HUES6 (cell line): ENCODE results near the gene PCNX2.

ENCODE experiments used
- H3K27ac ChIP-seq: 2 replicates; pipeline ENCODE4 v1.7.0; 2013; ENCODE audit warnings: low read depth, mild to moderate bottlenecking, low read length, inconsistent platforms
- H3K27me3 ChIP-seq: 2 replicates; pipeline ENCODE4 v1.6.1; 2013; ENCODE audit warnings: low read length; ENCODE audit not compliant: control insufficient read depth, insufficient read depth
- H3K36me3 ChIP-seq: 2 replicates; pipeline ENCODE4 v1.6.1; 2013; ENCODE audit warnings: low read length; ENCODE audit not compliant: control insufficient read depth, insufficient read depth
- H3K4me1 ChIP-seq: 2 replicates; pipeline ENCODE4 v1.6.1; 2013; ENCODE audit warnings: low read length; ENCODE audit not compliant: control insufficient read depth, insufficient read depth
- H3K4me3 ChIP-seq: 2 replicates; pipeline ENCODE4 v1.5.1; 2013; ENCODE audit warnings: low read depth, low read length
- H3K9ac ChIP-seq: one replicate; pipeline ENCODE4 v1.6.1; 2013; ENCODE audit warnings: mild to moderate bottlenecking, low read length
- H3K9me3 ChIP-seq: 2 replicates; pipeline ENCODE4 v1.6.1; 2013; ENCODE audit warnings: low read depth, low read length; ENCODE audit not compliant: control insufficient read depth, insufficient read depth

The PCNX2 gene

GRCh38 chr1:232962761-232963745 lies 332.5 kb downstream of the PCNX2 start:
- Histone ChIP-seq H3K9me3 (peaks cover 6% of the 10 kb centered on the region; the same call in 1 of the 2 replicates), H3K27me3 (no peaks in the 10 kb centered on the region), H3K9ac (no peak overlapping the region), H3K4me1 (no peaks in the 10 kb centered on the region; the same call in 1 of the 2 replicates), H3K36me3 (peaks cover 69% of the 10 kb centered on the region), H3K27ac (no peak overlapping the region), H3K4me3 (no peak overlapping the region)

GRCh38 chr1:232958067-232958466 lies 337.5 kb downstream of the PCNX2 start:
- Histone ChIP-seq H3K9me3 (peaks cover 9% of the 10 kb centered on the region; the same call in 1 of the 2 replicates), H3K27ac (no peak overlapping the region), H3K4me1 (peaks cover 15% of the 10 kb centered on the region), H3K27me3 (no peaks in the 10 kb centered on the region), H3K36me3 (peaks cover 52% of the 10 kb centered on the region), H3K9ac (no peak overlapping the region), H3K4me3 (no peak overlapping the region)

GRCh38 chr1:232956081-232956480 lies 339.4 kb downstream of the PCNX2 start:
- H3K27me3 ChIP-seq = no peaks in the 10 kb centered on the region
- peaks cover 9% of the 10 kb centered on the region; the same call in 1 of the 2 replicates for H3K9me3 ChIP-seq
- no peak overlapping the region for H3K9ac ChIP-seq
- H3K4me1 ChIP-seq = peaks cover 26% of the 10 kb centered on the region
- no peak overlapping the region for H3K27ac ChIP-seq
- H3K36me3 ChIP-seq = peaks cover 46% of the 10 kb centered on the region
- H3K4me3 ChIP-seq = no peak overlapping the region

- Histone ChIP-seq H3K4me1 (peaks cover 28% of the 10 kb centered on the region), H3K27ac (no peak overlapping the region), H3K9me3 (peaks cover 9% of the 10 kb centered on the region; the same call in 1 of the 2 replicates), H3K27me3 (no peaks in the 10 kb centered on the region), H3K36me3 (peaks cover 38% of the 10 kb centered on the region), H3K9ac (no peak overlapping the region), H3K4me3 (no peak overlapping the region)
Observed at GRCh38 chr1:232954594-232955365, 340.7 kb downstream of the PCNX2 start.

- Histone ChIP-seq H3K27me3 (no peaks in the 10 kb centered on the region), H3K9me3 (peaks cover under 1% of the 10 kb centered on the region; the same call in 1 of the 2 replicates), H3K4me3 (peak overlapping the region; percentile 13; the same call in 1 of the 2 replicates), H3K27ac (peak overlapping the region; percentile 75), H3K36me3 (peaks cover 20% of the 10 kb centered on the region), H3K9ac (no peak overlapping the region), H3K4me1 (peaks cover 34% of the 10 kb centered on the region)
Observed at GRCh38 chr1:232952514-232953499, 342.7 kb downstream of the PCNX2 start.

GRCh38 chr1:232951605-232952004 lies 343.9 kb downstream of the PCNX2 start:
- Histone ChIP-seq H3K27ac (no peak overlapping the region), H3K4me1 (peaks cover 34% of the 10 kb centered on the region), H3K4me3 (peak overlapping the region; percentile 73), H3K36me3 (peaks cover 8% of the 10 kb centered on the region), H3K9me3 (no peaks in the 10 kb centered on the region), H3K9ac (no peak overlapping the region), H3K27me3 (no peaks in the 10 kb centered on the region)

- H3K9ac ChIP-seq = peak overlapping the region; percentile 75
- H3K36me3 ChIP-seq = peaks cover 3% of the 10 kb centered on the region
- no peaks in the 10 kb centered on the region for H3K9me3 ChIP-seq
- peak overlapping the region; percentile 73 for H3K4me3 ChIP-seq
- H3K4me1 ChIP-seq = peaks cover 34% of the 10 kb centered on the region
- no peaks in the 10 kb centered on the region for H3K27me3 ChIP-seq
- H3K27ac ChIP-seq = no peak overlapping the region
Observed at GRCh38 chr1:232951180-232951579, 344.3 kb downstream of the PCNX2 start.

GRCh38 chr1:232950197-232951176 lies 345.0 kb downstream of the PCNX2 start, which contains the start of gene NTPCR:
Gene NTPCR (plus strand): TSS chr1:232950611. CDS start chr1:232950711, 100 bp downstream.
- Histone ChIP-seq H3K9me3 (no peaks in the 10 kb centered on the region), H3K9ac (peak within 1 kb of the TSS; percentile 77), H3K4me1 (peaks cover 34% of the 10 kb centered on the region), H3K27ac (peak within 1 kb of the TSS; percentile 73), H3K36me3 (no peaks in the 10 kb centered on the region), H3K4me3 (peak within 1 kb of the TSS; percentile 73), H3K27me3 (no peaks in the 10 kb centered on the region)

- H3K9ac ChIP-seq = peak overlapping the region; percentile 77
- H3K36me3 ChIP-seq = no peaks in the 10 kb centered on the region
- H3K27ac ChIP-seq = peak overlapping the region; percentile 73
- H3K4me1 ChIP-seq = peaks cover 34% of the 10 kb centered on the region
- no peaks in the 10 kb centered on the region for H3K27me3 ChIP-seq
- no peaks in the 10 kb centered on the region for H3K9me3 ChIP-seq
- peak overlapping the region; percentile 73 for H3K4me3 ChIP-seq
Observed at GRCh38 chr1:232949636-232950196, 345.8 kb downstream of the PCNX2 start.
